Measurements from ENCODE around the gene FURIN. TPM values are rescaled to one million over a fixed set of nuclear protein-coding genes. Genes with fewer than 3 reads are reported as not detected.
"Not testable (repeated sequence)": the region's sequence is repeated elsewhere in the genome, so short reads cannot be mapped to it uniquely, and the experiment has no call there.

Gene FURIN
- total RNA-seq, 4 donors from 2014 or later = 28.7 to 71.1 (median 42.4) TPM

DNA sequence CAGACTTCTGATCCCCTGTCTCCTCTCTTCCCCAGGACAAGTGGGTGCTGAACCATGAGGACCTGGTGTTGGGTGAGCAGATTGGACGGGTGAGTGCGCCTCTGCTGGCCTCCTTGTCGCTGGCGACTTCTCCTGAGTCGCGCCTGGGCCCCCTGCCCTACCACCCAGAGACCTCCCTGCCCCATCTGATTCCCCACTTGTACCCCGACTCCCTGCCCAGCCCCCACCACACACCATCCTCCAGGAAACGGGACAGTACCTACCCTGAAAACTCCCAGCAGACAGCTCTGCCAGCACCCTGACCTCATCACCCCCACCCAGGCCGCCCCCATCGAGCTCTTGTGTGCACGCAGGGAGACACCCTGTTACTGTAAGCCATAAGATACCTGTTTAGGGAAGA lies 23.6 kb downstream of the FURIN start:
- TF ChIP-seq, protein P1, sequence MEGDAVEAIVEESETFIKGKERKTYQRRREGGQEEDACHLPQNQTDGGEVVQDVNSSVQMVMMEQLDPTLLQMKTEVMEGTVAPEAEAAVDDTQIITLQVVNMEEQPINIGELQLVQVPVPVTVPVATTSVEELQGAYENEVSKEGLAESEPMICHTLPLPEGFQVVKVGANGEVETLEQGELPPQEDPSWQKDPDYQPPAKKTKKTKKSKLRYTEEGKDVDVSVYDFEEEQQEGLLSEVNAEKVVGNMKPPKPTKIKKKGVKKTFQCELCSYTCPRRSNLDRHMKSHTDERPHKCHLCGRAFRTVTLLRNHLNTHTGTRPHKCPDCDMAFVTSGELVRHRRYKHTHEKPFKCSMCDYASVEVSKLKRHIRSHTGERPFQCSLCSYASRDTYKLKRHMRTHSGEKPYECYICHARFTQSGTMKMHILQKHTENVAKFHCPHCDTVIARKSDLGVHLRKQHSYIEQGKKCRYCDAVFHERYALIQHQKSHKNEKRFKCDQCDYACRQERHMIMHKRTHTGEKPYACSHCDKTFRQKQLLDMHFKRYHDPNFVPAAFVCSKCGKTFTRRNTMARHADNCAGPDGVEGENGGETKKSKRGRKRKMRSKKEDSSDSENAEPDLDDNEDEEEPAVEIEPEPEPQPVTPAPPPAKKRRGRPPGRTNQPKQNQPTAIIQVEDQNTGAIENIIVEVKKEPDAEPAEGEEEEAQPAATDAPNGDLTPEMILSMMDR (IDR thresholded peaks at IDR 0.05) = no peak
- TF ChIP-seq POLR2A (IDR thresholded peaks at IDR 0.05) = no peak
- TF ChIP-seq EP300 (IDR thresholded peaks at IDR 0.05) = no peak
- no peaks in the 10 kb centered on the region for H3K27me3 ChIP-seq
- H3K9me3 ChIP-seq = no peaks in the 10 kb centered on the region
- H3K4me3 ChIP-seq = no peak overlapping the region
- peaks cover 0 to 4% (median 0%) of the 10 kb centered on the region in 4 donors for H3K4me1 ChIP-seq
- no peak for DNase-seq (ENCODE audit: low spot score in 2 of 2)
- peaks cover 6 to 93% (median 7%) of the 10 kb centered on the region in 3 donors for H3K36me3 ChIP-seq
- H3K27ac ChIP-seq = no peak overlapping the region
- WGBS, 2 donors = 90% methylated on average over 11 of the region's 11 CpGs

DNA sequence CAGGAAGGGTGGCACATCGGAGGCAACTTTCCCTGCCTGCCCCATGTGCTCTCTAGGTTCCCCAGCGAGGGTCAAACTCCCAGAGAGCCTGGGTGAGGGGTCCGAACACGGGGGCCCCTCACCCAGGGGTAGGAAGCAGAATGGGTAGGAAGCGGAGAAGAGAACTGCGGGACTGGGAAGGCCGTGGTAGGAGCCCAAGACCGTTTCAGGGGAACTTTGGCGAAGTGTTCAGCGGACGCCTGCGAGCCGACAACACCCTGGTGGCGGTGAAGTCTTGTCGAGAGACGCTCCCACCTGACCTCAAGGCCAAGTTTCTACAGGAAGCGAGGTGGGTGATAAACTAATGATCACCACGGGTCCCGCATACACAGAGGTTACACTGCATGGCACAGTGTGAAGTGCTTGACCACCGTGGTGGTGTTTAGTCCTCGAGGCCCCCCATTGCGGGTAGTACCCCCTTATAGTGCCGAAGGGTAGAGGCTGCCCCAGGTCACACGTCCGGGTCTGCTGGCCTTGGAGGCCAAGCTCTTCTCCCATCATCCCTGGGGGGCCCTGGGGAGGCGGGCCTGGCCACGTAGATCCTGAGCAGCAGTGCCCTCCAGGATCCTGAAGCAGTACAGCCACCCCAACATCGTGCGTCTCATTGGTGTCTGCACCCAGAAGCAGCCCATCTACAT lies 24.2 kb downstream of the FURIN start:
- no peaks in the 10 kb centered on the region for H3K9me3 ChIP-seq
- 92 to 95% methylated on average over 28 to 29 of the region's 29 CpGs for WGBS, 2 donors
- no peak for DNase-seq (ENCODE audit: low spot score in 2 of 2)
- H3K4me1 ChIP-seq = no peaks in the 10 kb centered on the region
- no peaks in the 10 kb centered on the region for H3K27me3 ChIP-seq
- peaks cover 6 to 87% (median 7%) of the 10 kb centered on the region in 3 donors for H3K36me3 ChIP-seq
- no peak overlapping the region for H3K27ac ChIP-seq
- no peak for TF ChIP-seq EP300 (IDR thresholded peaks at IDR 0.05)
- no peak for TF ChIP-seq POLR2A (IDR thresholded peaks at IDR 0.05)
- TF ChIP-seq, protein P1 (IDR thresholded peaks at IDR 0.05) = no peak
- no peak overlapping the region for H3K4me3 ChIP-seq

DNA sequence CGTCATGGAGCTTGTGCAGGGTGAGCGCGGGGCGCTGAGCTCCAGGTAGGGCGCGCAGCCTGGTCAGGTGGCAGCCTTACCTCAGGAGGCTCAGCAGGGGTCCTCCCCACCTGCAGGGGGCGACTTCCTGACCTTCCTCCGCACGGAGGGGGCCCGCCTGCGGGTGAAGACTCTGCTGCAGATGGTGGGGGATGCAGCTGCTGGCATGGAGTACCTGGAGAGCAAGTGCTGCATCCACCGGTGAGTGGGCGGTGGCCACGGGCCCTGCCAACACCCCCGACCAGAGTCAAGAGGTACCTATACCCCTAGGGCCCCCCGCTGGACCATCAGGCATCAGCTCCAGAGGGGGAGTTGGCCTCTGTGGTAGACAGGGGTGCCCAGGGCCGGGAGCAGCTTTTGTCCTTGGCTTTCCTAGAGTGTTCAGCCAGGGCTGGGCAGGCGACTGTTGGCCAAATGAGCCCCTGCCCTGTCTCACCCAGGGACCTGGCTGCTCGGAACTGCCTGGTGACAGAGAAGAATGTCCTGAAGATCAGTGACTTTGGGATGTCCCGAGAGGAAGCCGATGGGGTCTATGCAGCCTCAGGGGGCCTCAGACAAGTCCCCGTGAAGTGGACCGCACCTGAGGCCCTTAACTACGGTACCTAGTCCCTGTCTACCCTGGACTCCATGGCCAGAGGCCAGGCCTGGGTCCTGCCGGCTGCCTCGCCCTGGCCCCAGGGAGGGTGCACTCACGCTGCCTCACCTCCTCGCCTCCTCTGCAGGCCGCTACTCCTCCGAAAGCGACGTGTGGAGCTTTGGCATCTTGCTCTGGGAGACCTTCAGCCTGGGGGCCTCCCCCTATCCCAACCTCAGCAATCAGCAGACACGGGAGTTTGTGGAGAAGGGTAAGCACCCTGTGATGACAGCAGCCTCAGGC lies 25.0 kb downstream of the FURIN start:
- Histone ChIP-seq H3K27me3 (no peaks in the 10 kb centered on the region), H3K4me3 (no peak overlapping the region), H3K4me1 (no peaks in the 10 kb centered on the region), H3K9me3 (no peaks in the 10 kb centered on the region), H3K27ac (no peak overlapping the region), H3K36me3 (peaks cover 6 to 79% (median 7%) of the 10 kb centered on the region in 3 donors)
- no peak for DNase-seq (ENCODE audit: low spot score in 2 of 2)
- TF ChIP-seq, protein P1 (IDR thresholded peaks at IDR 0.05) = no peak
- TF ChIP-seq POLR2A (IDR thresholded peaks at IDR 0.05) (no peak), EP300 (IDR thresholded peaks at IDR 0.05) (no peak)
- WGBS, 2 donors = 93 to 94% methylated on average over 22 to 31 of the region's 33 CpGs

DNA sequence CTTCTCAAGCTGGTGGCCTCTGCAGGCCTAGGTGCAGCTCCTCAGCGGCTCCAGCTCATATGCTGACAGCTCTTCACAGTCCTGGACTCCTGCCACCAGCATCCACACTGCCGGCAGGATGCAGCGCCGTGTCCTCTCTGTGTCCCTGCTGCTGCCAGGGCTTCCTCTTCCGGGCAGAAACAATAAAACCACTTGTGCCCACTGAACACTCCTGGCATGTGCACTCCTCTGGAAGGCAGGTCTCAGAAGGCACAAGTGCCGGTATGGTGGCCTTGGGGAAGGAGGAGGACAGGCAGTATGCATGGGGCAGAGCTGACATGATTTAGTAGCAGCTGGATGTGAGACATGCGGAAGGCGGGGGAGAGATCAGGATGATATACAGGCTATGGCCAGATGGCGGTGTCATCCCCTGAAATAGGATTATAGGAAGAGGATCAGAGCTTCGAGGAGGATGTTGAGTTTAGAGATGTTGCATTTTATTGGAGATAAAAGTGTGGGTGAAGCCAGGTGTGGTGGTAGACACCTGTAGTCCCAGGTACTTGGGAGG lies 27.3 kb downstream of the FURIN start:
- TF ChIP-seq, protein P1 (IDR thresholded peaks at IDR 0.05) = no peak
- no peak for TF ChIP-seq EP300 (IDR thresholded peaks at IDR 0.05)
- no peak for TF ChIP-seq POLR2A (IDR thresholded peaks at IDR 0.05)
- Histone ChIP-seq H3K27me3 (no peaks in the 10 kb centered on the region), H3K4me3 (no peak overlapping the region), H3K36me3 (peaks cover 2 to 58% (median 6%) of the 10 kb centered on the region in 3 donors), H3K9me3 (no peaks in the 10 kb centered on the region), H3K27ac (no peak overlapping the region), H3K4me1 (no peaks in the 10 kb centered on the region)
- DNase-seq (ENCODE audit: low spot score in 2 of 2) = no peak
- WGBS, 2 donors = 59% methylated on average over 10 of the region's 10 CpGs

DNA sequence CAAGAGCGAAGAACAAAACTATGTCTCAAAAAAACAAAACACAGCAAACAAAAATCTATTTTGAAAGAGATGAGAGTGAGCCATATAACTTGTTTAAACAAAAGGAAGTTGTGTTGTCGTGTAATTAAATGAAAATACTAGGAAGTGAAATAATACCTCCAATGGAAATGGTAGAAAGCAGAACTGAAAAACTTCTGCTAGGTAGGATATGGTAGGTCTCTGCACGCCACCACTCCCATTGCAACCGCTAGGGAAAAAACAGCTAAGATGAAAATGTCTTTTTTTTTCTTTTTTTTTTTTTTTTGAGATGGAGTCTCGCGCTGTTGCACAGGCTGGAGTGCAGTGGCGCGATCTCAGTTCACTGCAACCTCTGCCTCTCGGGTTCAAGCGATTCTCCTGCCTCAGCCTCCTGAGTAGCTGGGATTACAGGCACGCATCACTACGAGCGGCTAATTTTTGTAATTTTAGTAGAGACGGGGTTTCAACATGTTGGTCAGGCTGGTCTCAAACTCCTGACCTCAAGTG lies 28.8 kb downstream of the FURIN start:
- DNase-seq (ENCODE audit: low spot score in 2 of 2); H3K4me3 ChIP-seq; H3K27me3 ChIP-seq; H3K9me3 ChIP-seq; H3K27ac ChIP-seq: not testable (repeated sequence)
- H3K4me1 ChIP-seq = peaks cover 0 to 12% (median 10%) of the 10 kb centered on the region in 4 donors
- WGBS, 2 donors = 91 to 93% methylated on average over 14 of the region's 14 CpGs
- H3K36me3 ChIP-seq = peaks cover 0 to 43% (median 6%) of the 10 kb centered on the region in 3 donors

Measured in tibial nerve (tissue), 4 donors.